Karpas-422 (cell line): ENCODE data around the gene RASL11B. TPM values are rescaled to one million over a fixed set of nuclear protein-coding genes. Genes with fewer than 3 reads are reported as not detected.

Experiments used
- DNase-seq: peaks from one replicate; pipeline ENCODE4 v3.0.0-alpha.2; 2015
- H2AFZ ChIP-seq: fragments of 200-600 bp; sonication (generic); 2 replicates; pipeline ENCODE4 v1.6.1; 2014; ENCODE audit warnings: antibody characterized with exemption, low read length, mixed read lengths
- H3K27ac ChIP-seq: fragments of 200-600 bp; sonication (generic); 2 replicates; pipeline ENCODE4 v1.5.1; 2014; ENCODE audit warnings: mild to moderate bottlenecking, low read length, moderate library complexity
- H3K27me3 ChIP-seq: fragments of 200-600 bp; sonication (generic); 2 replicates; pipeline ENCODE4 v1.6.1; 2014; ENCODE audit warnings: low read length, mixed read lengths
- H3K36me3 ChIP-seq: fragments of 200-600 bp; sonication (generic); 2 replicates; pipeline ENCODE4 v1.6.1; 2014; ENCODE audit warnings: low read length, mixed read lengths; ENCODE audit not compliant: insufficient read depth
- H3K4me1 ChIP-seq: fragments of 200-600 bp; sonication (generic); 2 replicates; pipeline ENCODE4 v1.6.1; 2014; ENCODE audit warnings: mild to moderate bottlenecking, low read length, mixed read lengths
- H3K4me2 ChIP-seq: fragments of 200-600 bp; sonication (generic); 2 replicates; pipeline ENCODE4 v1.6.1; 2014; ENCODE audit warnings: low read length, low read depth, mild to moderate bottlenecking; ENCODE audit not compliant: poor library complexity, severe bottlenecking
- H3K4me3 ChIP-seq: fragments of 200-600 bp; sonication (generic); 2 replicates; pipeline ENCODE4 v1.5.1; 2014; ENCODE audit warnings: mild to moderate bottlenecking, antibody characterized with exemption, low read length, mixed read lengths
- H3K79me2 ChIP-seq: fragments of 200-600 bp; sonication (generic); 2 replicates; pipeline ENCODE4 v1.6.1; 2014; ENCODE audit warnings: mild to moderate bottlenecking, low read length, mixed read lengths
- H3K9ac ChIP-seq: fragments of 200-600 bp; sonication (generic); 2 replicates; pipeline ENCODE4 v1.6.0; 2014; ENCODE audit warnings: low read length
- H3K9me2 ChIP-seq: fragments of 200-600 bp; sonication (generic), shearing (Covaris generic); replicated peaks from 2 replicates; pipeline ENCODE4 v1.6.0; 2014; ENCODE audit warnings: mild to moderate bottlenecking, low read length, moderate library complexity; ENCODE audit not compliant: insufficient read depth
- H3K9me3 ChIP-seq: fragments of 300-700, 200-600 bp; sonication (generic); 2 replicates; pipeline ENCODE4 v1.6.1; 2014; ENCODE audit warnings: low read length, mixed read lengths
- H4K20me1 ChIP-seq: fragments of 200-600 bp; sonication (generic); 2 replicates; pipeline ENCODE4 v1.6.1; 2014; ENCODE audit warnings: mild to moderate bottlenecking, antibody characterized with exemption, low read length, low read depth; ENCODE audit not compliant: insufficient read depth
- total RNA-seq: library from RNA; depleted of rRNA; stranded (reverse); fragments of >200 nt; shearing (Covaris generic); gene quantifications from 2 replicates; pipeline ENCODE4 v1.2.3, GENCODE V29; 2014; ENCODE audit warnings: low replicate concordance

RASL11B gene
- total RNA-seq, 1 experiment from 2014 or later = not detected

- DNase-seq = no peak
- no peak overlapping the region for H2AFZ ChIP-seq
- H3K4me2 ChIP-seq = no peak overlapping the region
- H3K27me3 ChIP-seq = no peaks in the 10 kb centered on the region
- H4K20me1 ChIP-seq = no peaks in the 10 kb centered on the region
- H3K9me3 ChIP-seq = no peaks in the 10 kb centered on the region
- H3K79me2 ChIP-seq = no peaks in the 10 kb centered on the region
- no peak overlapping the region for H3K9ac ChIP-seq
- H3K27ac ChIP-seq = no peak overlapping the region
- no peak overlapping the region for H3K4me3 ChIP-seq
- no peaks in the 10 kb centered on the region for H3K36me3 ChIP-seq
- H3K4me1 ChIP-seq = no peaks in the 10 kb centered on the region
- H3K9me2 ChIP-seq = no peaks in the 10 kb centered on the region
Observed at GRCh38 chr4:52863324-52863723, 1.2 kb downstream of the RASL11B start.

- H3K9me3 ChIP-seq = no peaks in the 10 kb centered on the region
- no peak overlapping the region for H3K27ac ChIP-seq
- H3K4me2 ChIP-seq = no peak overlapping the region
- no peak for DNase-seq
- H4K20me1 ChIP-seq = no peaks in the 10 kb centered on the region
- H3K79me2 ChIP-seq = no peaks in the 10 kb centered on the region
- no peak overlapping the region for H3K9ac ChIP-seq
- H2AFZ ChIP-seq = no peak overlapping the region
- H3K9me2 ChIP-seq = no peaks in the 10 kb centered on the region
- H3K4me3 ChIP-seq = no peak overlapping the region
- H3K27me3 ChIP-seq = no peaks in the 10 kb centered on the region
- no peaks in the 10 kb centered on the region for H3K36me3 ChIP-seq
- H3K4me1 ChIP-seq = no peaks in the 10 kb centered on the region
Observed at GRCh38 chr4:52864793-52865192, 2.7 kb downstream of the RASL11B start.

GRCh38 chr4:52865300-52865699 is 3.2 kb downstream of the RASL11B start:
- Histone ChIP-seq H3K9ac (no peak overlapping the region), H3K4me3 (no peak overlapping the region), H3K27ac (no peak overlapping the region), H4K20me1 (no peaks in the 10 kb centered on the region), H2AFZ (no peak overlapping the region), H3K4me2 (no peak overlapping the region), H3K9me2 (no peaks in the 10 kb centered on the region), H3K4me1 (no peaks in the 10 kb centered on the region), H3K79me2 (no peaks in the 10 kb centered on the region), H3K9me3 (no peaks in the 10 kb centered on the region), H3K36me3 (no peaks in the 10 kb centered on the region), H3K27me3 (no peaks in the 10 kb centered on the region)
- no peak for DNase-seq

GRCh38 chr4:52866734-52867133 is 4.6 kb downstream of the RASL11B start:
- H3K36me3 ChIP-seq = no peaks in the 10 kb centered on the region
- H4K20me1 ChIP-seq = no peaks in the 10 kb centered on the region
- DNase-seq = no peak
- no peak overlapping the region for H3K27ac ChIP-seq
- no peaks in the 10 kb centered on the region for H3K79me2 ChIP-seq
- no peak overlapping the region for H3K4me2 ChIP-seq
- no peak overlapping the region for H3K9ac ChIP-seq
- no peaks in the 10 kb centered on the region for H3K9me3 ChIP-seq
- no peaks in the 10 kb centered on the region for H3K27me3 ChIP-seq
- no peaks in the 10 kb centered on the region for H3K9me2 ChIP-seq
- H2AFZ ChIP-seq = no peak overlapping the region
- H3K4me1 ChIP-seq = no peaks in the 10 kb centered on the region
- H3K4me3 ChIP-seq = no peak overlapping the region

GRCh38 chr4:52867163-52867562 is 5.0 kb downstream of the RASL11B start:
- Histone ChIP-seq H4K20me1 (no peaks in the 10 kb centered on the region), H3K27me3 (no peaks in the 10 kb centered on the region), H3K79me2 (no peaks in the 10 kb centered on the region), H3K4me3 (no peak overlapping the region), H3K4me2 (no peak overlapping the region), H3K9ac (no peak overlapping the region), H2AFZ (no peak overlapping the region), H3K4me1 (no peaks in the 10 kb centered on the region), H3K9me3 (no peaks in the 10 kb centered on the region), H3K36me3 (no peaks in the 10 kb centered on the region), H3K27ac (no peak overlapping the region), H3K9me2 (no peaks in the 10 kb centered on the region)
- no peak for DNase-seq

- H3K4me2 ChIP-seq = no peak overlapping the region
- no peak overlapping the region for H3K4me3 ChIP-seq
- H3K9ac ChIP-seq = no peak overlapping the region
- no peak overlapping the region for H3K27ac ChIP-seq
- no peaks in the 10 kb centered on the region for H3K79me2 ChIP-seq
- DNase-seq = no peak
- H3K9me3 ChIP-seq = no peaks in the 10 kb centered on the region
- H3K9me2 ChIP-seq = no peaks in the 10 kb centered on the region
- no peaks in the 10 kb centered on the region for H3K27me3 ChIP-seq
- no peak overlapping the region for H2AFZ ChIP-seq
- H3K4me1 ChIP-seq = no peaks in the 10 kb centered on the region
- no peaks in the 10 kb centered on the region for H4K20me1 ChIP-seq
- no peaks in the 10 kb centered on the region for H3K36me3 ChIP-seq
Observed at GRCh38 chr4:52868133-52868532, 6.0 kb downstream of the RASL11B start.

GRCh38 chr4:52869196-52869595 is 7.1 kb downstream of the RASL11B start:
- Histone ChIP-seq H3K4me2 (no peak overlapping the region), H3K27ac (no peak overlapping the region), H3K36me3 (no peaks in the 10 kb centered on the region), H3K27me3 (no peaks in the 10 kb centered on the region), H3K79me2 (no peaks in the 10 kb centered on the region), H3K9me3 (no peaks in the 10 kb centered on the region), H3K4me3 (no peak overlapping the region), H2AFZ (no peak overlapping the region), H3K9ac (no peak overlapping the region), H3K9me2 (no peaks in the 10 kb centered on the region), H4K20me1 (no peaks in the 10 kb centered on the region), H3K4me1 (no peaks in the 10 kb centered on the region)
- no peak for DNase-seq

- H3K27me3 ChIP-seq = no peaks in the 10 kb centered on the region
- no peaks in the 10 kb centered on the region for H3K9me3 ChIP-seq
- H3K36me3 ChIP-seq = no peaks in the 10 kb centered on the region
- H3K9ac ChIP-seq = no peak overlapping the region
- no peaks in the 10 kb centered on the region for H3K79me2 ChIP-seq
- no peaks in the 10 kb centered on the region for H4K20me1 ChIP-seq
- H3K9me2 ChIP-seq = no peaks in the 10 kb centered on the region
- H3K27ac ChIP-seq = no peak overlapping the region
- H2AFZ ChIP-seq = no peak overlapping the region
- no peak overlapping the region for H3K4me2 ChIP-seq
- no peaks in the 10 kb centered on the region for H3K4me1 ChIP-seq
- H3K4me3 ChIP-seq = no peak overlapping the region
- DNase-seq = no peak
Observed at GRCh38 chr4:52869656-52870055, 7.5 kb downstream of the RASL11B start.

GRCh38 chr4:52870225-52870624 is 8.1 kb downstream of the RASL11B start:
- H4K20me1 ChIP-seq = no peaks in the 10 kb centered on the region
- no peaks in the 10 kb centered on the region for H3K36me3 ChIP-seq
- no peaks in the 10 kb centered on the region for H3K27me3 ChIP-seq
- H3K79me2 ChIP-seq = no peaks in the 10 kb centered on the region
- no peak overlapping the region for H2AFZ ChIP-seq
- H3K4me1 ChIP-seq = no peaks in the 10 kb centered on the region
- DNase-seq = no peak
- H3K27ac ChIP-seq = no peak overlapping the region
- no peak overlapping the region for H3K9ac ChIP-seq
- no peaks in the 10 kb centered on the region for H3K9me3 ChIP-seq
- no peak overlapping the region for H3K4me3 ChIP-seq
- H3K9me2 ChIP-seq = no peaks in the 10 kb centered on the region
- H3K4me2 ChIP-seq = no peak overlapping the region
